Left ventricle myocardium inferior (tissue), 1 donor: ENCODE data around the gene RET. TPM values are rescaled to one million over a fixed set of nuclear protein-coding genes. Genes with fewer than 3 reads are reported as not detected.

Experiments
- DNase-seq: peaks from one replicate; pipeline ENCODE4 v3.0.0-alpha.2; 2020
- H3K27ac ChIP-seq: fragments of 200-600 bp; replicated peaks from 2 replicates; pipeline ENCODE4 v1.8.0; 2021
- H3K27me3 ChIP-seq: fragments of 200-600 bp; 2 replicates; pipeline ENCODE4 v1.8.0; 2021; ENCODE audit warnings: low read depth
- H3K36me3 ChIP-seq: fragments of 200-600 bp; 2 replicates; pipeline ENCODE4 v1.8.0; 2021
- H3K4me1 ChIP-seq: fragments of 200-600 bp; 2 replicates; pipeline ENCODE4 v1.8.0; 2021
- H3K4me3 ChIP-seq: fragments of 200-600 bp; 2 replicates; pipeline ENCODE4 v1.8.0; 2021; ENCODE audit warnings: mild to moderate bottlenecking, moderate library complexity
- H3K9me3 ChIP-seq: fragments of 200-600 bp; replicated peaks from 2 replicates; pipeline ENCODE4 v1.8.0; 2021
- CTCF ChIP-seq: fragments of 200-600 bp; IDR thresholded peaks from 2 replicates; pipeline ENCODE4 v1.8.0; 2021; ENCODE audit warnings: antibody characterized with exemption, mild to moderate bottlenecking, borderline replicate concordance
- intact Hi-C: fragments of 100-400 bp; cut with micrococcal nuclease; formaldehyde crosslinking; loops from one replicate; pipeline ENCODE4 v1.11.0; 2022
- total RNA-seq: library from RNA; stranded (reverse); fragmentation: NEBNext Ultra II Directional; extraction: Animal tissue kit (Norgen Biotek cat#: 25700); gene quantifications from one replicate; pipeline ENCODE4 v1.2.1, GENCODE V29; 2021
- donor health status: DM: no; HTN: yes; CAD: no; lungs with severe emphysema.

RET gene
- total RNA-seq, 1 donor from 2014 or later = 0.60 TPM

GRCh38 chr10:43110338-43111071, 33.6 kb downstream of the RET start:
- intact Hi-C loops = no loop called here
- H3K27ac ChIP-seq = no peak overlapping the region
- peak; percentile 41 for DNase-seq
- no peaks in the 10 kb centered on the region for H3K9me3 ChIP-seq
- no peak overlapping the region for H3K4me3 ChIP-seq
- no peak for TF ChIP-seq CTCF
- peaks cover 5% of the 10 kb centered on the region for H3K4me1 ChIP-seq
- no peaks in the 10 kb centered on the region for H3K36me3 ChIP-seq
- no peaks in the 10 kb centered on the region for H3K27me3 ChIP-seq

- H3K27me3 ChIP-seq = no peaks in the 10 kb centered on the region
- no peak overlapping the region for H3K4me3 ChIP-seq
- no peak for TF ChIP-seq CTCF
- H3K9me3 ChIP-seq = no peaks in the 10 kb centered on the region
- H3K27ac ChIP-seq = no peak overlapping the region
- H3K36me3 ChIP-seq = no peaks in the 10 kb centered on the region
- H3K4me1 ChIP-seq = no peaks in the 10 kb centered on the region
- intact Hi-C loops = no loop called here
- DNase-seq = no peak
Observed at GRCh38 chr10:43111101-43111500, 34.2 kb downstream of the RET start.

GRCh38 chr10:43111921-43112607, 35.2 kb downstream of the RET start:
- Histone ChIP-seq H3K36me3 (no peaks in the 10 kb centered on the region), H3K9me3 (no peaks in the 10 kb centered on the region), H3K4me1 (no peaks in the 10 kb centered on the region), H3K27ac (no peak overlapping the region), H3K27me3 (no peaks in the 10 kb centered on the region), H3K4me3 (no peak overlapping the region)
- intact Hi-C loops = no loop called here
- no peak for DNase-seq
- no peak for TF ChIP-seq CTCF

- no peaks in the 10 kb centered on the region for H3K4me1 ChIP-seq
- H3K27me3 ChIP-seq = no peaks in the 10 kb centered on the region
- H3K27ac ChIP-seq = no peak overlapping the region
- H3K4me3 ChIP-seq = no peak overlapping the region
- no peaks in the 10 kb centered on the region for H3K36me3 ChIP-seq
- TF ChIP-seq CTCF = no peak
- intact Hi-C loops = no loop called here
- no peak for DNase-seq
- H3K9me3 ChIP-seq = no peaks in the 10 kb centered on the region
Observed at GRCh38 chr10:43112608-43112961, 35.7 kb downstream of the RET start.

GRCh38 chr10:43113201-43114087, 36.6 kb downstream of the RET start:
- H3K4me1 ChIP-seq = no peaks in the 10 kb centered on the region
- no peaks in the 10 kb centered on the region for H3K9me3 ChIP-seq
- intact Hi-C loops = no loop called here
- no peaks in the 10 kb centered on the region for H3K27me3 ChIP-seq
- no peak overlapping the region for H3K4me3 ChIP-seq
- no peak overlapping the region for H3K27ac ChIP-seq
- no peaks in the 10 kb centered on the region for H3K36me3 ChIP-seq
- no peak for TF ChIP-seq CTCF
- DNase-seq = no peak
